Measurements from ENCODE around the gene SMC5.
"Not testable (repeated sequence)": the region's sequence is repeated elsewhere in the genome, so short reads cannot be mapped to it uniquely, and the experiment has no call there.

The SMC5 gene

DNA sequence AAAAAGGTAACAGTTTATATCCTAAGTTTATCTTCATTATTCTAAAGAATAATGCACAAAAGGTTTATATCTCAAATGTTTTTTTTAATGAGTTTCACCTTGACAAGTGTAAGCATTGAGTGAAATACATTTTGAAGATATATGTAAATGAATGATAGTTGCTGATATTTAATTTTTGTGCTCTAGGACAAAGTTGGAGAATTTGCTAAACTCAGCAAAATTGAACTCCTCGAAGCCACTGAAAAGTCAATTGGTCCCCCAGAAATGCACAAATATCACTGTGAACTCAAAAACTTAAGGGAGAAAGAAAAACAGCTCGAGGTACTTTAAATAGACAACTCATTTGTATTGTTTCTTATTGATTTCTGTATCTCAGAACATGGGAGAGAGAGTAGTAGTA, 19.5 kb downstream of the SMC5 start:
- no peak for DNase-seq

DNA sequence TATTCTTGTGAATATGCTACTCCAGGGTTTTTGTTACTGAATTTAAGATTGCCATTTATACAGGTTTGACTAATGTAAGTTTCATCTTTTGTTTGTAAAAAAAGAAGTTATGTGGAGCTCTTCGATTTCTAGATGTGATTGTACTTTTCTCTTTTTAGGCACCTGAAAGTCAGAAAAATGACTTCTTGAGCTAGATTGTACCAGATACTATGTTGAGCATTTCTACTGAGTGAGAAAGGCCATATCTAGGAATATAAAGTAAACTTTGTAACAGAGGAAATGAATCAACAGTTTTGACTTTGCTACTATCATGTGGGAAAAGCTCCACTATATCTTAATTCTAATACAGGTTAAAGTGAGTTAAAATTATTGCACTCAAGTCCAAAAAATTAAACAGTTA, 25.1 kb downstream of the SMC5 start:
- DNase-seq, result no peak

DNA sequence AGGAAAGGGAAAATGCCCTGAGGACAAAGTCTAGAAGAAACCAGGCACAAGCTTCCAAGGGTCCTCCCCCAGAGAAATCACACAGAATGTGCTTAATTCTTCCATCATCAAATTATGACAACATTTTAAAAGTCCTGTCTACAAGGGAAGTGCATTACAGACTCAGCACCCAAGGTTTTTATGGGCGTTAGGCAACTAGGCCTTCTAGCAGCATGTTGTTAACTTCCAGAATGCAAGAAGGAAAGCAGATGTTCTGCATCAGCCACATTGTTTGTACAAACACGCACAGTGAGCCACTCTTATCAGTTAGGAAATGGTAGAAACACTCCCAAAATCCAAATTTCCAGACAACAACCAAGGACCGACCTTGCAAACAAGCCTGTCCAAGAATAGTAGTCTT, 26.5 kb downstream of the SMC5 start:
- DNase-seq, result no peak

DNA sequence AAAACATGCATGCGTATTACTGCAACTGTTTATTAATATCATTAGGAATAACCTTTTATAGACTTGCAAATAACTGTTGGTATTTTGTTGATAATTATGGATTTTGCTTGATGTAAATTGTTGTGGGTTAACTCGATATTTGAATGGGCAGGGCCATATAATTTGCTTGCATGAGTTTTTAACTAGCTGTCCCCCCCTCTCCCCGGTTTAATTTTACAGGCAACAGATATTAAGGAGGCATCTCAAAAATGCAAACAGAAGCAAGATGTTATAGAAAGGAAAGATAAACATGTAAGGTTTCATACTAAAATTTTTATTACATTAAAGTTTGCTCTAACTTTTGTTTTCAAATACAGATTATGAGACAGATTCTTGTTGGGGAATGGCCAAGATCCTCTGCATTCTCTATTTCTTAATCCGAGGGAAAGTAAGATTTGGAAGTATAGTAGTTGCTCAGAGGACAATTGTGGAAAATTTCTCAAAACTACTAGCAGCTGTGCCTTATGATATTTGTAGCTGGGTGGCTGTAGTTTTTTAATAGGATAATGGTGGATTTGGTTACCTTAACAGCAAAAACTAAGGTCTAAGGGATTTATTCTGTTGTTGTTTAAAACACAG, 27.3 kb downstream of the SMC5 start:
- no peak for DNase-seq

DNA sequence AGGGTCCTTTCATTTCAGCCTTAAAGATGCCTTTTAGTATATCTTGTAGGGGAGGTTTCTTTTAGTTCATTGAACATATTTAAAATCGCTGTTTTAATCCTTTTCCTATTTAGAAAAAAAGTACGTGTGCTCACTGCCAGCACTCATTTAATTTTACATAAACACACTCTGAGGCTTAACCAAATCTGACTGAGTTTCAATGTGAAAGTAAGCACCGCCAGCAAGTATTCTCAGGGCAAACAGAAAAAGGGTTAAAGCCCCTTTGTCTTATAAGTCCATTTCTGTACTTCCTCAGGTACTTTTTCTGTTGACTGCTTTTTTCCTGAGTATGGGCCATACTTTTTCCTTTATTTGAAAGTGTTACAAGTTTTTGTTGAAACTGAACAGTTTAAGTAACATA, 31.8 kb downstream of the SMC5 start:
- DNase-seq, result no peak

DNA sequence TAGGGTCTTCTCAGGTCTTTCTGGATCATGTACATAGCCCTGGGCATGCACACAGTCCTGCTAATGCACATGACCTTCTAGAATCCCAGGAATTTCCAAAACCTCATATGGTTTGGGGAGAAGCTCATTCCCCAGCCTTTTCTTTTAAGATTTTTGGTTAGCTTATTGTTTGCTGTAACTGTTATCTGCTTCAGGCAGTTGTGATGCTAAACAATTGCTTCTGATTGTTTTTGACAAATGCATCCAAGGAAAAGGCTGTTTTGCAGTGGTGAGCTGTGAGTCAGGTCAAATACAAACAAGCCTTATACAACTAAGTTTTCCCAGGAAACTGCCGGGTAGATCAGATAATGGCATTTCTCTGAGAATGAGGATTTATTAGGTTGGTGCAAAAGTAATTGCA, 32.7 kb downstream of the SMC5 start:
- DNase-seq, result no peak

DNA sequence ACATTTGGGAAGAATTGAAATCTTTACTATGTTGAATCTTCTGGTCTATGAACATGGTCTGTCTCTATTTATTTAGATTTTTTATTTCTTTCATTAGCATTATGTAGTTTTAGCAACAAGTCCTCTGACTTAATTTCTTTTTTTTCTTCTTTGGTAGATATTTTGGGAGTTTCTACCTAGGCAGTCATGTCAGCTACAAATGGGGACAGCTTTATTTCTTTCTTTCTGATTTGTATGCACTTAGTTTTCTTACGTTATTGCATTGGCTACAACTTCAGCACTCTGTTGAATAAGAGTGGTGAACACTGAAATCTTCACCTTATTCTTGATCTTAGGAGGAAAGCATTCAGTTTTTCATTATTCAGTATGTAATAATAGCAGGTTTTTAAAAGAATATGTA, 33.5 kb downstream of the SMC5 start:
- no peak for DNase-seq

DNA sequence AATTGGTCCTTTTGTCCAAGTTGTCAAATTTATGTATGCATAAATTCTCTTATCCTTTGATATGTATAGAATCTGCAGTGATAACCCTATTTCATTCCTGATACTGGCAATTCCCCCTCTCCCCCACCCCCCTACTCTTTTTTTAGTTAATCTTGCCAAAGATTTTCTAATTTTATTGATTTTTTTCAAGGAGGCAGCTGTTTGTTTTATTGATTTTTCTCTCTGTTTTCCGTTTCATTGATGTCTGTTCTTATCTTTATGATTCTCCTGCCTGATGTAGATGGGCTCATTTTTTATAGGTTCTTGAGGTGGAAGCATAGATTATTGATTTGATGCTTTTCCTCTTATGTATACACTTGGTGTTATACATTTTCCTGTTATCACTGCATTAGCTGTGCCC, 34.4 kb downstream of the SMC5 start:
- DNase-seq, result no peak

DNA sequence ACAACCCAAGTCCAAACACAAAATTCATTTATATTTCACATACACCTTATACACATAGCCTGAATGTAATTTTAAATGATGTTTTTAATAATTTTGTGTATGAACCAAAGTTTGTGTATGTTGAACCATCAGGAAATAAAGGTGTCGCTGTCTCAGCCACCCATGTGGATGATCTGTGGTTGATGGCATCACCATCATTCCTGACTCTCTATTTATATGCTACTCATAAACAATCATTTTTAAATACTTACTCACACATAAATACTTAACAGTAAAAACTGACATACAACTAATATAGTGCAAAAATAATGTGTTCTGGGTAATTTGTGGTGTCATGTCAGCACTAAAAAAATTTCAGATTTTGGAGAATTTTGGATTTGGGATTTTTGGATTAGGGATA, 38.4 kb downstream of the SMC5 start:
- DNase-seq, result no peak

DNA sequence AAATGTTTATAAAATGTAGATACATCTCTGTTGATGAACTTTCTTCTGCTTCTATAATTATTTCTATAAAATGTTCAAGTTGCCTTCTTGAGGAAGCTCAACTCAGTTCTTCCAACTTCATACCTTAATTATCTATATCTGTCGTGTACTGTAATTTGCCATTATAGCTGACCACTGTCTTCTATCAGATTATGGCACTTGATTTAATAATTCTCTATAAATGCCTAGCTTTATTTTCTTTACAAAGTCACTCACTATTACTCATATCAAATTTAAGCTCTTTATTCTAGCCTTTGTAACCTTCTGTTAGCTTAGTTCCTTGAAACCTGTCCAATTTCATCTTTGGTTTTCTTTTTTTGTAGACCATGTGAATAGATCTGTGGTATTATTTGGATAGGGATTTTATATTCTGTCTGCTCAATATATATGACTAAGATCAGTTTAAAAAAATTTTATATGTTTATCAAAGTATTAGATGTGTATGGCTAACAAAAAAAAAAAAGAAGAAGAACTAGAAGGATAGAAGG, 39.5 kb downstream of the SMC5 start:
- no peak for DNase-seq

DNA sequence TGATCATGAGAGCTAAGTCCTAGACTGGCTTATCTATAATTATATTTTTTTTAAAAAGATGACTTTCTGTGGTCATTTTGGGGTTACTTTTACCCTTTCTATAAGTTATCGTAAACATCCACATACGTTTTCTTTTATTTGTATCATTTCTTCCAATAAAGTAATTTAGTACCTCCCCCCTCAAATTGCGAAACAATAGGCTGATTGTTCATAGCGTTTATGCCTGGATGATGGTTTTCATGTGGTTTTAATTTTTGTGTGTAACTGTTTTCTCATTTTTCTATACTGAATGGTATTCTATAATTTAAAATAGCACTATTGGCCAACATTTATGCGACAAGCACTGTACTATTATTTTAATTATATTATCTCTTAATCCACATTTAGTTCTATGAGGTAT, 44.5 kb downstream of the SMC5 start:
- DNase-seq, result no peak

DNA sequence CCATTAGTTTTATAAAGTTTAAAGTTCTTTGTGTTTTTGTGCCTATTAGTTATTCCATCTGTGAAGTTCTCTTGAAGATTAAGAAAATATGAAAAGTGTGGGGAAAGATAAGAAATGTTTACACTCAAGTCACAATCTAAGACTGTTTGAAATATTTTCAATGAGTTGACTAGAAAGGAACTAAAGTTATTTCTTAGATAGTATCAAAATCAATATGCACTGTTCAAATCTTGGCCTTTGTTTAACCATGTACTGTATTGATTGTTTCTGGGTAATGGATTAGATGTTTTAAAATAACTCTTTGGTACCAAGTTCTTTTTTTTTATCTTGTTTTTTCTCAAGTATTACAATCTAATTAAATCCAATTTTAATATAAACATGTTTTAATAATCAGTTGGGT, 46.0 kb downstream of the SMC5 start:
- no peak for DNase-seq

DNA sequence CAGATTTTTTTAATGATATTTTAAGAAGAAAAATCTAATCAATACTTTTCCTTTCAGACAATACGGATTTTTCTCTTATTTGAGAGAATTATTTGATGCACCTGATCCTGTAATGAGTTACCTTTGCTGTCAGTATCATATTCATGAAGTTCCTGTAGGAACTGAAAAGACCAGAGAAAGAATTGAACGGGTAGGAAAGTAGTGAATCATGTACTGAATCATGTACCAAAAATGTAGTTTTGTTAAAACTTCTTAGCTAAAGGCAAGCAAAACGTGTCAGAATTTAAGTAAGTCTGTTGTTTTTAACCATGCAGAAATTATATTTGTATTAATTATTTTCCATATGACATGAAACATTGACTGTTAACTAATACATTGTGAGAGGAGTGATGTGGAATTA, 56.6 kb downstream of the SMC5 start:
- DNase-seq, result no peak

DNA sequence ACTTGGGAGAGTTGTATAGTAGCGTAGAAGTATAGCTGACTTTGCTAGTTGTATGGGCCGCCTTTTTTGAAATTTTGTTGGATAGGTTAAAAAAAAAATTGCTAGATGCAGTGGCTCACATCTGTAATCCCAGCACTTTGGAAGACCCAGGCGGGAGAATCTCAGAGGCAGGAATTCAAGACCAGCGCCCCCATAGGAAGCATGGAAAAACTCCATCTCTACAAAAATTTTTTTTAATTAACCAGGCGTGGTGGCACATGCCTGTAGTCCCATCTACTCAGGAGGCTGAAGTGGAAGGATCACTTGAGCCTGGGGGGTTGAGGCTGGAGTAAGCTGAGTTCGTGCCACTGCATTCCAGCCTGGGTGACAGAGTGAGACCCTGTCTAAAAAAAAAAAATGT, 59.2 kb downstream of the SMC5 start:
- no peak for DNase-seq

DNA sequence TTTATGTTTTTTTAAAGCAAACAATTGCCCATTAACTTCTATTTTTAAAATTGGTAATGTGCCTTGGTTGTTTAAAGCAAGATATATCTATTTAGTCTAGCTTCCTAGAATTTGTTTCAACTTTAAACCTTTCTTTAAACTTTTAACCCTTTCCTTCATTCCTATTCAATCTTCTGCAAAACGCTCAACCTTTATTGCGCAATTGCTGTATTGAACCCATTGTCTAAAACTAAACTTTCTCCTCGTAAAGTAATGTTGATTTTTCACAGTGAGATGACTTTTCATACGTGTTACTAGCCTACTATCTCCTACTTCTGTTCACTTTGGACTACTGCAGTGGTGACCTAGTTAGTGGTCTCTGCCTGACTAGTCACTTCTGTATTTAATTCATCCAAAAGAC, 63.3 kb downstream of the SMC5 start:
- DNase-seq, result no peak

DNA sequence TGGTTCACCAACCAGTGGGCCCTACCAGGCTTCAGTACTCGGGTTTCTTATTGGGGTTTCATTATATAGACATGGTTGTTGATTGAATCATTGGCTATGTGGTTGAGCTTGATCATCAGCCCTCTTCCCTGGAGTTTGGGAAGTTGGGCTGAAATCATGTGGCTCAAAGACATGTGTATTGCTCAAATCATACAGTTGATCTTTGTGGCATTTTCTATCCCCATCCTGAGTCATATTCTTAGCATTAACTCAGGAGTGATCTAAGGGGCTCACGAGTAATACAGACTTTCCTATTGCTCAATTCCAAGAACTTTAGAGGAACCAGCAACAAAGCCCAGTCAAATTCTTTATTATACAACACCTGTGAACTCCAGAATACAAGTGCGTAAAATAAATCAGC, 66.2 kb downstream of the SMC5 start:
- DNase-seq, result no peak

DNA sequence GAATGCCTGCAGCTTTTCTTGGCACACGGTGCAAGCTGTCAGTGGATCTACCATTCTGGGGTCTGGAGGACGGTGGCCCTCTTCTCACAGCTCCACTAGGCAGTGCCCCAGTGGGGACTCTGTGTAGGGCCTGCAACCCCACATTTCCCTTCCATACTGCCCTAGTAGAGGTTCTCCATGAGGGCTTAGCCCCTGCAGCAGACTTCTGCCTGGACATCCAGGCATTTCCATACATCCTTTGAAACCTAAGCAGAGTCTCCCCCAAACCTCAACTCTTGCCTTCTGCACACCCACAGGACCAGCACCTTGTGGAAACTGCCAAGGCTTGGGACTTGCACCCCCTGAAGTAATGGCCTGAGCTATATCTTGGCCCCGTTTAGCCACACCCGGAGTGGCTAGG, 69.8 kb downstream of the SMC5 start:
- DNase-seq, result not testable (repeated sequence)

DNA sequence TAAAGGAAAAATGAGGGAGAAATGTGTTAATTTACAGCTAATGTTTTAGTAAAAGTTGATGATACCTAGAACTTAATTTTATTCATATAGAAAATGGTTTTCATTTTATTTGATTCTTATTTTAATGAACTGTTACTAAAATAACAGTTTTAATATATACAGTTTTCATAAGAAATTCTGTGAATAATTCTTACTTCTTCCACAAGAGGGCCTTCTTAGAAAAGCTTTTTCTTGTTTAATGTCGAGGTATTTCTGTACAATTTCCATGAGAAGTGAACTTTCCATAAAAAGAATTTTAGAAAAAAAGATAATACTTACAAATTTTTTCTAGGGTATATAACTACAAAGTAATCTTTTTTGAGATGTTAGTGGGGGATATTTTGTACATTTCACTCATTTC, 81.8 kb downstream of the SMC5 start:
- no peak for DNase-seq

DNA sequence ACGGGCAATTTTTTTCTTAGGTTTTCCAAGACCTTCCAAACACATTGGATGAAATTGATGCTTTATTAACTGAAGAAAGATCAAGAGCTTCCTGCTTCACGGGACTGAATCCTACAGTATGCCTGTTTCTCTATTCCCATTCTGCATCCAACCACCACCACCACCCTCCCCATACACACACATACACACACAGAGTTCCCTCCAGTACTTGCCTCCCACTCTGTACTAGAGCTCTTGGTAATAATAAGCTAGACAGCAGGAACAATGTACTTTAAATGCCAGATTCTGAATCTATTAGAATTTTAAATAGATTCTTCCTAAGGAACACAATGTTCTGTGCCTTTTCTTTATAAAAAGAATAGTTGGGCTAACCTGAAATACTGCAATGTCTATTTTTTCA, 88.3 kb downstream of the SMC5 start:
- no peak for DNase-seq

DNA sequence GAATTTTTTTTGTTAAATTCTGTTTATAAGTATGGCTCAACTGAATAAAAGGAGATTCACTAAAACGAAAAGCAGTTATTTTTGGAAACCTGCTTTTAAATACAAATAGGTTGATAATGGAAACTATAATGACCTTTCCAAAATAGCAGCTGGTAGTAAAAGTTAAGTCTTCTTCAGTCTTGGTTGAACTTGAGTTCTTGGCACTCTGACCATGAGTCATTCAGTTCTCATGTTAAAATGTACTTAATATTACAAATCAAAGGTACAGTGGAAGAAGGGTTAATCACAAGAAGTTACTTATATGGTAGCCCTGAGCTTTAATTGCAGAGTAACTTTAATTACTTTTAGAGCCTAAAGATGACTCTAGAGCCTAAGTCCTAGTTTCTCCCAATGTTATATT, 93.6 kb downstream of the SMC5 start:
- DNase-seq, result no peak

DNA sequence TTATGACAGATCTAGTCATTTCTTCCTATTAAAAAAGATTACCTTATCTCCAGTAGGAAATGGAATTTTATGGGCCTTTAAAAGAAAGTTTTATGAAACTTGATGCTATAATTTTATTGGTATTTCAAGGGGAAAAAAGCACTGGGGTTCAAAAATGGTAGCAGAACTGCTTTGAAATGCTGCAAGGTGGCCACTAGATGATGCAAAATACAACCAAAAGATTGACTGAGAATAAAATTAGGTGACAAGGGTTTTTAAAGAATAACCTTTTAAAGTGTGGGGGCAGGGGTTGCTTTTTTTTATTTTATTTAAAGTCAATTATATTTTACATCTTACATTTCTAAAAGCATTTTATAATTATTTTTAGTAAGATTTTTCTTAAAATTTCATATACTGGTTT, 94.0 kb downstream of the SMC5 start:
- DNase-seq, result no peak

DNA sequence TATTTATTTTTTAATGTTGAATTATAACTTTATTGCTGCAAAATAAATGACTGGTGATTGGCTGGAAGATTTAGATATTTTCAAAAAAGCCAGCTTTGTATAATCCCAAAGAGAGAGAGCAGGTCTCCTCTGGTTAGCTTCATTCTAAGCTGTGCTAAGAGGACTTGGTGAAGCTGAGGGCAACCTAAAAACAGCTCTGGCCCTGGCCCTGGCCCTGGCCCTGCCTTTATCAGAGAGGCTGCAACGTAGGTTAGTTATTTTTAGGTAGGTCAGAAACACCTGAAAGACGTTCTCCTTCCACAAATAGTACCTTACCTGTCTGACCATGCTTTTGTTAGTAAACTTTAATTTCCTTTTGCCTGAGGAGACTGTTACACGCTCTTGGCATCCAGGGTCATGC, 97.0 kb downstream of the SMC5 start:
- no peak for DNase-seq

DNA sequence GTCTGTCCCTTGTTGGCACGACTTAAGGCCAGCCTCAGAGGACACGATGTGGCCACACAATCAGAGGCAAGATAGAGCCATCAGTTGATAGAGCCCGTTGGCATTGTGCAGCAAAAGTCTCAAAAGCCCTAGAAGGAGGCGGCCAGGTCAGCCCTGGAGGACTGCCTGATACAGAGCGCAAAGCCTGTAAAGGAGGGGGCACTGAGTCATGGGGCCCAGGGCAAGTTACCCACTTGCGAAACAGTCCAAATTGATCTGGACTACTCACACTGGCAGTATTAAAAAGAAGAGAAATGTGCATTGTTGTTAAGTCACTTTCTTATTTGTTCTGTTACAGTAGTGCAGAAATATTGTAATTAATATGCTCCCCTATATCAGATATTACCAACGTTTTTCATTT, 104.2 kb downstream of the SMC5 start:
- DNase-seq, result peak; percentile 5

DNA sequence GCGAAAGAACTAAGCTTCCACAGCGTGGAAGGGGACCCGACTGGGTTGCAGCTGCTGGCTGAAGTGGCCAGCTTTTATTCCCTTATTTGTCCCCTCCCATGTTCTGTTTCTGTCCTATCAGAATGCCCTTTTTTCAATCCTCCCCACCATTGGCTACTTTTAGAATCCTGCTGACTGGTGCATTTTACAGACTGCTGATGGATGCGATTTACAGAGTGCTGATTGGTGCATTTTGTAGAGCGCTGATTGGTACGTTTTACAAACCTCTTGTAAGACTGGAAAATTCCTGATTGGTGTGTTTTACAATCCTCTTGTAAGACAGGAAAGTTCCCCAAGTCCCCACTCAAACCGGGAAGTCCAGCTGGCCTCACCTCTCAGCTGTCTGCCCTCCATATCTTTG, 105.0 kb downstream of the SMC5 start:
- DNase-seq, result no peak

DNA sequence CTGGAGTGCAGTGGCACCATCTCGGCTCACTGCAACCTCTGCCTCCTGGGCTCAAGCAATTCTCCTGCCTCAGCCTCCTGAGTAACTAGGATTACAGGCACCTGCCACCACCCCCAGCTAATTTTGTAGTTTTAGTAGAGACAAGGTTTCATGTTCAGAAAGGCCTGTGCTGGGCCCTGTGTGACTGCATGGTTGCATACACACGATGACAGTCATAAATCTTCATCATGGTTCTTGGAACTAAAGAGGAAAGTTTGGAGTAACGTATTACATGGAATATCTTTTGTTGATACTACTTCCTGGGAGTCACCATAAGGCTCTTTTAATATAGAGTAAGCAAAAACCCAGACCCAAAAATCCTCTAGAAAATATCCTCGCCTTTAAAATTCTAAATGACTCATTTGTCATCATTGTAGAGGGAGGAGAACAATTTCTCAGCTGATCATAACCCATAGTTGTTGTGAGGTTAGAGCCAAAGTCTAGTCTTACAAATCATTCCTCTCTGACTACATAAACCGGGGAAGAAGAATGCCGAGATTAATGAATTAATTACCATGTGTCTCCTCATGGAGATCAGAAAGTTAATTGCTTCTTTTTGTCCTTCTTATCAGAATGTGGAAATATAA, 108.6 kb downstream of the SMC5 start:
- no peak for DNase-seq

All from NCI-H226 (cell line).